MM.1S (cell line): ENCODE measurements around the gene VWA5B2.

Experiments used
- DNase-seq: peaks from one replicate; pipeline ENCODE4 v3.0.0-alpha.2; 2015
- H2AFZ ChIP-seq: fragments of 300-600 bp; sonication (generic); 2 replicates; pipeline ENCODE4 v1.6.0; 2016; ENCODE audit warnings: antibody characterized with exemption, low read length
- H3F3A ChIP-seq: fragments of 300-600 bp; sonication (generic); 2 replicates; pipeline ENCODE4 v1.6.1; 2016; ENCODE audit warnings: mild to moderate bottlenecking, antibody characterized with exemption, low read length, moderate library complexity, mixed read lengths; ENCODE audit not compliant: insufficient read depth
- H3K27ac ChIP-seq: fragments of 300-600 bp; sonication (generic); 2 replicates; pipeline ENCODE4 v1.5.1; 2016; ENCODE audit warnings: mild to moderate bottlenecking, low read length
- H3K27me3 ChIP-seq: fragments of 300-600 bp; sonication (generic); replicated peaks from 2 replicates; pipeline ENCODE4 v1.6.0; 2016; ENCODE audit warnings: low read length; ENCODE audit not compliant: insufficient read depth
- H3K36me3 ChIP-seq: fragments of 300-600 bp; sonication (generic); replicated peaks from 2 replicates; pipeline ENCODE4 v1.6.1; 2016; ENCODE audit warnings: mild to moderate bottlenecking, low read length, mixed read lengths; ENCODE audit not compliant: insufficient read depth
- H3K4me1 ChIP-seq: fragments of 300-600 bp; sonication (generic); 2 replicates; pipeline ENCODE4 v1.6.1; 2016; ENCODE audit warnings: low read length, mixed read lengths
- H3K4me2 ChIP-seq: fragments of 300-600 bp; sonication (generic); 2 replicates; pipeline ENCODE4 v1.6.0; 2016; ENCODE audit warnings: low read depth, low read length
- H3K4me3 ChIP-seq: fragments of 300-600 bp; sonication (generic); 2 replicates; pipeline ENCODE4 v1.5.1; 2016; ENCODE audit warnings: low read length, mixed read lengths
- H3K79me2 ChIP-seq: fragments of 300-600 bp; sonication (generic); 2 replicates; pipeline ENCODE4 v1.6.1; 2016; ENCODE audit warnings: mixed run types, low read length, mixed read lengths
- H3K9ac ChIP-seq: fragments of 300-600 bp; sonication (generic); 2 replicates; pipeline ENCODE4 v1.6.1; 2016; ENCODE audit warnings: low read length, mixed read lengths
- H3K9me2 ChIP-seq: fragments of 300-600 bp; sonication (generic); replicated peaks from 2 replicates; pipeline ENCODE4 v1.6.1; 2016; ENCODE audit warnings: mild to moderate bottlenecking, low read length, mixed read lengths; ENCODE audit not compliant: insufficient read depth
- H3K9me3 ChIP-seq: fragments of 300-600 bp; sonication (generic); replicated peaks from 2 replicates; pipeline ENCODE4 v1.6.1; 2016; ENCODE audit warnings: mild to moderate bottlenecking, low read length, mixed read lengths; ENCODE audit not compliant: insufficient read depth
- H4K20me1 ChIP-seq: fragments of 300-600 bp; sonication (generic); 2 replicates; pipeline ENCODE4 v1.6.1; 2016; ENCODE audit warnings: mild to moderate bottlenecking, low read length, moderate library complexity, mixed read lengths; ENCODE audit not compliant: insufficient read depth
- CTCF ChIP-seq: fragments of 300-600 bp; sonication (generic); IDR thresholded peaks from 2 replicates; pipeline ENCODE4 v1.5.1; 2016; ENCODE audit warnings: antibody characterized with exemption, low read length, mixed read lengths
- EZH2 ChIP-seq: fragments of 300-600 bp; sonication (generic); optimal IDR thresholded peaks from 2 replicates; pipeline ENCODE3; 2017; ENCODE audit warnings: low read depth, mild to moderate bottlenecking, antibody characterized with exemption, low read length, mixed read lengths
- EZH2phosphoT487 ChIP-seq: fragments of 300-600 bp; sonication (generic); IDR thresholded peaks from 2 replicates; pipeline ENCODE4 v1.6.1; 2018; ENCODE audit warnings: antibody characterized with exemption, low read length

VWA5B2 gene

GRCh38 chr3:184183679-184184078 lies 45.7 kb upstream of the VWA5B2 start:
- H3K9ac ChIP-seq = no peak overlapping the region
- H3K79me2 ChIP-seq = peaks cover 27% of the 10 kb centered on the region
- no peak overlapping the region for H3K4me3 ChIP-seq
- no peak overlapping the region for H2AFZ ChIP-seq
- H3K36me3 ChIP-seq = peaks cover 2% of the 10 kb centered on the region; the same call in 1 of the 2 replicates
- H3K27me3 ChIP-seq = no peaks in the 10 kb centered on the region
- H3F3A ChIP-seq = no peaks in the 10 kb centered on the region
- H3K4me1 ChIP-seq = peaks cover 10% of the 10 kb centered on the region
- no peaks in the 10 kb centered on the region for H3K9me2 ChIP-seq
- H4K20me1 ChIP-seq = no peaks in the 10 kb centered on the region
- no peaks in the 10 kb centered on the region for H3K9me3 ChIP-seq
- H3K4me2 ChIP-seq = no peak overlapping the region
- no peak for DNase-seq
- TF ChIP-seq CTCF (no peak), EZH2 (no peak), EZH2phosphoT487 (no peak)
- no peak overlapping the region for H3K27ac ChIP-seq

GRCh38 chr3:184184546-184185230 lies 44.7 kb upstream of the VWA5B2 start:
- no peaks in the 10 kb centered on the region for H3K9me3 ChIP-seq
- peaks cover 37% of the 10 kb centered on the region for H3K79me2 ChIP-seq
- H3K4me1 ChIP-seq = peaks cover 10% of the 10 kb centered on the region
- no peaks in the 10 kb centered on the region for H3K27me3 ChIP-seq
- H2AFZ ChIP-seq = peak overlapping the region; percentile 54
- DNase-seq = no peak
- H3K4me2 ChIP-seq = peak overlapping the region; percentile 80
- peak overlapping the region; percentile 78; the same call in 1 of the 2 replicates for H3K9ac ChIP-seq
- H3K4me3 ChIP-seq = peak overlapping the region; percentile 99
- H3F3A ChIP-seq = no peaks in the 10 kb centered on the region
- H3K36me3 ChIP-seq = peaks cover 6% of the 10 kb centered on the region; the same call in 1 of the 2 replicates
- no peaks in the 10 kb centered on the region for H4K20me1 ChIP-seq
- H3K9me2 ChIP-seq = no peaks in the 10 kb centered on the region
- no peak for TF ChIP-seq EZH2phosphoT487
- no peak for TF ChIP-seq EZH2
- TF ChIP-seq CTCF = no peak
- H3K27ac ChIP-seq = no peak overlapping the region

GRCh38 chr3:184185461-184186183 lies 43.8 kb upstream of the VWA5B2 start:
- peak overlapping the region; percentile 80 for H3K4me2 ChIP-seq
- H4K20me1 ChIP-seq = no peaks in the 10 kb centered on the region
- no peaks in the 10 kb centered on the region for H3K9me2 ChIP-seq
- peaks cover 12% of the 10 kb centered on the region; the same call in 1 of the 2 replicates for H3K36me3 ChIP-seq
- no peak for TF ChIP-seq EZH2
- TF ChIP-seq EZH2phosphoT487 = no peak
- no peak for TF ChIP-seq CTCF
- peak overlapping the region; percentile 99 for H3K4me3 ChIP-seq
- peaks cover 10% of the 10 kb centered on the region for H3K4me1 ChIP-seq
- peak overlapping the region; percentile 51; the same call in 1 of the 2 replicates for H3K27ac ChIP-seq
- no peaks in the 10 kb centered on the region for H3F3A ChIP-seq
- DNase-seq = peak; percentile 100
- H3K79me2 ChIP-seq = peaks cover 42% of the 10 kb centered on the region
- no peaks in the 10 kb centered on the region for H3K9me3 ChIP-seq
- no peaks in the 10 kb centered on the region for H3K27me3 ChIP-seq
- peak overlapping the region; percentile 91 for H3K9ac ChIP-seq
- H2AFZ ChIP-seq = peak overlapping the region; percentile 79
